ENCODE measurements around the gene TET3.
A peak's percentile ranks its signal among the peaks of the same experiment; 100 is the strongest.

Gene TET3

DNA sequence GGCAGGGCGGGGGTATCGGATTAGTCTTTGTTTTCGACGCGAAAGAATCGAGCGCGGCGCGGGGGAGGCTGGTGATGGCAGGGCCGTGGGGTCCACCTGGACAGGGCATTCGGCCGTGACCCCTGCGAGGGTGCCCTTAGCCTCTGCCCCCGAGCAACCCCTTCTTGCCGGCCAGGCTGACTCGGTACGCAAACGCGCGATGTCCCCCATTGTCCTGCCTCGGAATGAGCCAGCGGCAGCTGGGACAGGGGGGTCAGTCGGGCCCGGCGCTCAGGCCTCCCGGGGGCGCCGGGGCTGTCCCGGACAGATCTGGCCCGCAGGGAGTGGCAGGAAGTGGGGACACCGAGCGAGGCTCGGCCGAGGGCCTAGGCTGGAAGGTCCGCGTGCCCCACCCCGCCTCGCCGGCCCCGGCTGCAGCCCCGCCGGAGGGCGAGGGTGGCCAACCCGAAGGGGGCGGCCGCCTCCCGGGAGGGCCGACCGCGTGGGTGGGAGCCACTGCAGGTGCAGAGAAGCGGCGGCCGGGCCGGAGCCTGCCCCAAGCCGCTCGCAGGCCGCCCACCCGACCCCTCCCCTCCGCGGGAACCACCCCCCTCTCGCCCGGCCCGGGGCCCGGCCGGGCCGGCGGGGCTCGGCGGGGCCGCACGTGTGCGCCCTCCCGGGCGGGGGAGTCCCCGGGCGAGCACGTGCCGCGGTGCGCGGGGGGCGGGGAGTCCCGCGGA is at the start of gene TET3:
TSS of gene TET3 (plus strand) at position 708 of the 719 bp plus-strand sequence. CDS start 1,494 bp downstream, outside the sequence.
- peak; percentile 85 for DNase-seq (ENCODE audit: low read depth)
- TF ChIP-seq, protein P1, sequence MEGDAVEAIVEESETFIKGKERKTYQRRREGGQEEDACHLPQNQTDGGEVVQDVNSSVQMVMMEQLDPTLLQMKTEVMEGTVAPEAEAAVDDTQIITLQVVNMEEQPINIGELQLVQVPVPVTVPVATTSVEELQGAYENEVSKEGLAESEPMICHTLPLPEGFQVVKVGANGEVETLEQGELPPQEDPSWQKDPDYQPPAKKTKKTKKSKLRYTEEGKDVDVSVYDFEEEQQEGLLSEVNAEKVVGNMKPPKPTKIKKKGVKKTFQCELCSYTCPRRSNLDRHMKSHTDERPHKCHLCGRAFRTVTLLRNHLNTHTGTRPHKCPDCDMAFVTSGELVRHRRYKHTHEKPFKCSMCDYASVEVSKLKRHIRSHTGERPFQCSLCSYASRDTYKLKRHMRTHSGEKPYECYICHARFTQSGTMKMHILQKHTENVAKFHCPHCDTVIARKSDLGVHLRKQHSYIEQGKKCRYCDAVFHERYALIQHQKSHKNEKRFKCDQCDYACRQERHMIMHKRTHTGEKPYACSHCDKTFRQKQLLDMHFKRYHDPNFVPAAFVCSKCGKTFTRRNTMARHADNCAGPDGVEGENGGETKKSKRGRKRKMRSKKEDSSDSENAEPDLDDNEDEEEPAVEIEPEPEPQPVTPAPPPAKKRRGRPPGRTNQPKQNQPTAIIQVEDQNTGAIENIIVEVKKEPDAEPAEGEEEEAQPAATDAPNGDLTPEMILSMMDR (IDR thresholded peaks at IDR 0.05; ENCODE audit: low read depth, low read length), result no peak
- TF ChIP-seq POLR2A (IDR thresholded peaks at IDR 0.05; ENCODE audit: extremely low read depth, insufficient read length), result no peak
- TF ChIP-seq, protein P2, sequence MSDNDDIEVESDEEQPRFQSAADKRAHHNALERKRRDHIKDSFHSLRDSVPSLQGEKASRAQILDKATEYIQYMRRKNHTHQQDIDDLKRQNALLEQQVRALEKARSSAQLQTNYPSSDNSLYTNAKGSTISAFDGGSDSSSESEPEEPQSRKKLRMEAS (IDR thresholded peaks at IDR 0.05; ENCODE audit: low read depth, low read length), result peak; percentile 89
- TF ChIP-seq MYC (IDR thresholded peaks at IDR 0.05; ENCODE audit: low read depth, low read length), result peak; percentile 91
- H3K4me3 ChIP-seq (ENCODE audit: low read depth, low read length), result peak within 1 kb of the TSS; percentile 71

DNA sequence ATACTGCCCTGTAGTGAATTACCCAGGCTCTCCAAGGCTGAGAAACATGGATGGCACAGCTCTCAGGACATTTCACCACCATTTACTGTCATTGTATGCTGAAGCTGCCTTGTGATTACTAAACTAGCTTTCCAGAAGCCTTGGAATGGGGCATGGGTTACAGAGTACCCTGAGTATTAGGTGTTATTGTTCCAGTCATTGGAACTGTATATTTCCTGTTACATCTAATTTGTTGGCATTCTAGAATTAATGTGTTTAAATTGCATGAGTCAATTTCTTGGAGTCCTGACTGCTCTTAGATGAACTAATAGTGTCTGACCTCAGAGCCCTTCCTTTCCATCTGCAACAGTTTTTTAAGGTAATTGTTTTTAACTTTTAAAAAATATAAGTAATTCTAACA is 49.1 kb upstream of the TET3 start:
- TF ChIP-seq POLR2A (IDR thresholded peaks at IDR 0.05; ENCODE audit: extremely low read depth, insufficient read length), result no peak
- TF ChIP-seq MYC (IDR thresholded peaks at IDR 0.05; ENCODE audit: low read depth, low read length), result no peak
- TF ChIP-seq, protein P2 (IDR thresholded peaks at IDR 0.05; ENCODE audit: low read depth, low read length), result no peak
- TF ChIP-seq, protein P1 (IDR thresholded peaks at IDR 0.05; ENCODE audit: low read depth, low read length), result no peak
- no peak overlapping the region for H3K4me3 ChIP-seq (ENCODE audit: low read depth, low read length)
- no peak for DNase-seq (ENCODE audit: low read depth)

DNA sequence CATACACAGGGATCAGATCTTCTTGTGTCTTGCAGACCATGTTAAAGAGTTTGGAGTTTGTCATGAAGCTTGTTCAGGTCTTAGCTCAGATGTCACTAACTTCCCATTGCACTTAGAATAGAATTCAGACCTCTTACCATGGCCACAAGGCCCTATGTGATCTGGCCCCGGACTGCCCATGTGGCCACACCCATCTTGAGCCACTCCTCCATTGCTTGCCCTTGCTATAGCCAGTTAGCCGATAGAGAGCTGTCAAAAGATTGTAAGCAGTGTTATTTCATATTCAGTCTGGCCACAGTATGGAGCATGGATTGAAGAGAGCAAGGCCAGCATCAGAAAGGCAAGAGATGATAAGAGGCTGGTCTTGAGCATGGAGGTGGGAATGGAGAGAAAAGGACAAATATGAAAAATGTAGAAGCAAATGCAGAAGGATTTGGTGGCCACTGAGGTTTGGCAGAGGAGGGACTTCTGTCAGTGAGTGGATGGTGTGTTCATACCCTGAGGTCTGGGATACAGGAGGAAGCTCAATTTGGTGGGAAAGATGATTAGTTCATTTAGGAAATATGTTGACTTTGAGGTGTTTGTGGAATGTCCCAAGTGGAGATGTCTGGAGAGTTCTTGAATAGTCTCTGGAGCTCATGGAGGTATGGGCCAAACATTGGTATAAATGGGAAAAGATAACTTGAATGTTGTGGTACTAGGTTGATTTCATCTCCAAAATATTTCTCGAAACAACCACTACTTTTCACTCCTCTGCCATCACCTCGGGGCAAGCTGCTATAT is 47.4 kb upstream of the TET3 start:
- no peak for DNase-seq (ENCODE audit: low read depth)
- H3K4me3 ChIP-seq (ENCODE audit: low read depth, low read length), result no peak overlapping the region
- TF ChIP-seq, protein P1 (IDR thresholded peaks at IDR 0.05; ENCODE audit: low read depth, low read length), result no peak
- TF ChIP-seq, protein P2 (IDR thresholded peaks at IDR 0.05; ENCODE audit: low read depth, low read length), result no peak
- TF ChIP-seq POLR2A (IDR thresholded peaks at IDR 0.05; ENCODE audit: extremely low read depth, insufficient read length), result no peak
- no peak for TF ChIP-seq MYC (IDR thresholded peaks at IDR 0.05; ENCODE audit: low read depth, low read length)

DNA sequence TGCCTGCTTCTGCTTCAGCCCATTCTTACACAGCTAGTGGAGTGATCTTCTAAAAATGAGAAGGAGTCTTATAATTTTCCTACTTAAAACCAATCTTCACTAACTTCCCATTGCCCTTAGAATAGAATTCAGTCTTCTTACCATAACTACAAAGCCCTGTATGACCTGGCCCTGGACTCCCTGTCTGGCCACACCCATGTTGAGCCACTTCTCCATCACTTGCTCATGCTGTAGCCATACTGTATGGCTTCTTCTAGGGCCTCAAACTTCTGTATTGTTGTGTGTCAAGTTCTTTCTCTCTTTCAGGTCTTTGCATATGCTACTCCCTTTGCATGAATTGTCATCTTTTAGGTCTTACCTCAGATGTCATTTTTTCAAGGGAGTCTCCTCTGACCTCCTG is 46.8 kb upstream of the TET3 start:
- TF ChIP-seq, protein P1 (IDR thresholded peaks at IDR 0.05; ENCODE audit: low read depth, low read length), result no peak
- TF ChIP-seq MYC (IDR thresholded peaks at IDR 0.05; ENCODE audit: low read depth, low read length) (no peak), POLR2A (IDR thresholded peaks at IDR 0.05; ENCODE audit: extremely low read depth, insufficient read length) (no peak)
- TF ChIP-seq, protein P2 (IDR thresholded peaks at IDR 0.05; ENCODE audit: low read depth, low read length), result no peak
- DNase-seq (ENCODE audit: low read depth), result no peak
- H3K4me3 ChIP-seq (ENCODE audit: low read depth, low read length), result no peak overlapping the region

DNA sequence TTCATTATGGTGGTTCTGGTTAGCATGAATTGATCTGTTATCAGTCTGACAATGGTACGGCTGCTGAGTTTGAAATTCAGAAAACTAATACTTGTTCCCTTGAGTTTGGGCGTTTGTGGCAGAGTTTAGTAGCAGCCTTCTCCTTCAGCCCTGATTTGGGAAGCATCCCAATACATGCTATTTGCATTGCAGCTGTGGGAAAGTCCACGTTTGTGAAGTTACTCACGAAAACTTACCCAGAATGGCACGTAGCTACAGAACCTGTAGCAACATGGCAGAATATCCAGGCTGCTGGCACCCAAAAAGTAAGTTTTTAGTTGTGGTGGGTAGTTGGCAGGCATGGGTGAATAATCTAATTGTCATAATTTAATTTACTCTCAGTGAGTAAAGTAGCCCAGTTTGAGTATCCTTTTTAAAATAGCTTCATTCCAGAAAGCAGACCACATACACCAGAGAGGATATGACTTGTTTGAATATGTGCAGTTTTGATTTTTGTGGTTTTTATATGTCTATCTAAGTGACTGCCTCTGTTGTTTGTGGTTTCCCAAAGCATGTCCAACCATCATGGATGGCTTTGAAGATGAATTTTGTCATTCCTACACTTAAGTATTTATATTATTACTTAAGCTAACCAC is 45.9 kb upstream of the TET3 start:
- H3K4me3 ChIP-seq (ENCODE audit: low read depth, low read length), result no peak overlapping the region
- no peak for DNase-seq (ENCODE audit: low read depth)
- no peak for TF ChIP-seq POLR2A (IDR thresholded peaks at IDR 0.05; ENCODE audit: extremely low read depth, insufficient read length)
- TF ChIP-seq, protein P1 (IDR thresholded peaks at IDR 0.05; ENCODE audit: low read depth, low read length), result no peak
- TF ChIP-seq, protein P2 (IDR thresholded peaks at IDR 0.05; ENCODE audit: low read depth, low read length), result no peak

All from NB4 (cell line).